HG02798 (cell line): Measurements from ENCODE around the gene NFIC.
A peak's percentile ranks its signal among the peaks of the same experiment; 100 is the strongest.

Experiments
- ATAC-seq: cut with Tn5 transposase; IDR thresholded peaks from one replicate; pipeline ENCODE4 v1.9.1; 2021; ENCODE audit warnings: mild to moderate bottlenecking; ENCODE audit not compliant: unreplicated experiment, poor library complexity

Gene NFIC

GRCh38 chr19:3358689-3359014, 7.7 kb upstream of the NFIC start:
- no peak for ATAC-seq

GRCh38 chr19:3359015-3359918, 7.1 kb upstream of the NFIC start:
- ATAC-seq = peak; percentile 45

GRCh38 chr19:3359919-3360420, 6.4 kb upstream of the NFIC start:
- ATAC-seq = peak; percentile 22

GRCh38 chr19:3360421-3361383, 5.7 kb upstream of the NFIC start:
- peak; percentile 35 for ATAC-seq

- no peak for ATAC-seq
Measured at GRCh38 chr19:3361384-3362216, 4.8 kb upstream of the NFIC start.

- no peak for ATAC-seq
Measured at GRCh38 chr19:3362217-3362906, 4.0 kb upstream of the NFIC start.

GRCh38 chr19:3363841-3364500, 2.4 kb upstream of the NFIC start:
- no peak for ATAC-seq

- ATAC-seq = no peak
Measured at GRCh38 chr19:3364501-3364858, 1.9 kb upstream of the NFIC start.

GRCh38 chr19:3365093-3365835, 1.1 kb upstream of the NFIC start:
- ATAC-seq = no peak

GRCh38 chr19:3366753-3367627, 607 bp downstream of the NFIC start:
- ATAC-seq = no peak

- ATAC-seq = no peak
Measured at GRCh38 chr19:3367628-3368440, 1.5 kb downstream of the NFIC start.

- no peak for ATAC-seq
Measured at GRCh38 chr19:3368441-3368795, 2.0 kb downstream of the NFIC start.

GRCh38 chr19:3368848-3369336, 2.5 kb downstream of the NFIC start:
- ATAC-seq = no peak

- peak; percentile 49 for ATAC-seq
Measured at GRCh38 chr19:3369337-3370213, 3.2 kb downstream of the NFIC start.

GRCh38 chr19:3370214-3370720, 3.9 kb downstream of the NFIC start:
- no peak for ATAC-seq
